A673 (cell line): ENCODE measurements around the gene POPDC2.

ENCODE experiments used
- EZH2 ChIP-seq: fragments of 200-600 bp; sonication (generic); IDR thresholded peaks from 2 replicates; pipeline ENCODE4 v1.6.1; 2017; ENCODE audit warnings: borderline replicate concordance, low read depth, mild to moderate bottlenecking, mixed read lengths, antibody characterized with exemption, low read length; ENCODE audit not compliant: poor library complexity, severe bottlenecking
- TF ChIP-seq, protein P1 (sequence below): fragments of 300-800, 200-600 bp; sonication (generic); conservative IDR thresholded peaks from 2 replicates; pipeline ENCODE4 v1.5.1; 2017; ENCODE audit warnings: low read depth, mild to moderate bottlenecking, antibody characterized with exemption, low read length, moderate library complexity, mixed read lengths

DNA sequence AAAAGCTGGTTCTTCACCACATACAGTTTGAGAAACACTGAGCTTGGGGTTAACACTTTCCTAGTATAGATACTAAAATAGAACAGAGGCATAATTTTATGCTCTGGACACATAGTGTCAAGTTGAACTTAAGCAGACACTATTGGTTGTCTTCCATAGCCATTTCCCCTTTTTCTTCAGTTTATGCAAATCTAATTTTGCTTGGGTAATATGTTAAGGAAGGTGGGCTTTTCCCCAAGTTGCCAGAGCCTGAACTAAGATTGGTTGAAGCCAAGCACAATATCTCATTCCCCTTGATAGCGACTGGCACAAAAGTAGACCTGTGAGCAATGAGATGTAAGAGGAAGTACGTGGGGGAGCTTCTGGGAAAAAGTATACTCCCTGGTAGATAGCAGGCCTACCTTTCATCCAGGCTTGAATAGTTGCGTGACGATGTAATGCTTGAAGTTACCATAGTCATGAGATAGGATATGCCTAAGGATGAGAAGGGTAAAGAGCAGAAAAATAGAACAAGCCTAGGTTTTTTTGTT lies 4.5 kb upstream of the POPDC2 start:
- no peak for TF ChIP-seq EZH2
- TF ChIP-seq, protein P1, sequence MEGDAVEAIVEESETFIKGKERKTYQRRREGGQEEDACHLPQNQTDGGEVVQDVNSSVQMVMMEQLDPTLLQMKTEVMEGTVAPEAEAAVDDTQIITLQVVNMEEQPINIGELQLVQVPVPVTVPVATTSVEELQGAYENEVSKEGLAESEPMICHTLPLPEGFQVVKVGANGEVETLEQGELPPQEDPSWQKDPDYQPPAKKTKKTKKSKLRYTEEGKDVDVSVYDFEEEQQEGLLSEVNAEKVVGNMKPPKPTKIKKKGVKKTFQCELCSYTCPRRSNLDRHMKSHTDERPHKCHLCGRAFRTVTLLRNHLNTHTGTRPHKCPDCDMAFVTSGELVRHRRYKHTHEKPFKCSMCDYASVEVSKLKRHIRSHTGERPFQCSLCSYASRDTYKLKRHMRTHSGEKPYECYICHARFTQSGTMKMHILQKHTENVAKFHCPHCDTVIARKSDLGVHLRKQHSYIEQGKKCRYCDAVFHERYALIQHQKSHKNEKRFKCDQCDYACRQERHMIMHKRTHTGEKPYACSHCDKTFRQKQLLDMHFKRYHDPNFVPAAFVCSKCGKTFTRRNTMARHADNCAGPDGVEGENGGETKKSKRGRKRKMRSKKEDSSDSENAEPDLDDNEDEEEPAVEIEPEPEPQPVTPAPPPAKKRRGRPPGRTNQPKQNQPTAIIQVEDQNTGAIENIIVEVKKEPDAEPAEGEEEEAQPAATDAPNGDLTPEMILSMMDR: no peak
